ENCODE measurements around the gene KLK8. TPM values are rescaled to one million over a fixed set of nuclear protein-coding genes. Genes with fewer than 3 reads are reported as not detected.

Gene KLK8
- not detected for total RNA-seq

GRCh38 chr19:51001515-51001914 lies at the start of gene KLK8:
TSS of gene KLK8 (minus strand) at chr19:51001604. CDS start at chr19:51001167, 437 bp downstream.
- CTCF ChIA-PET, result no interaction called here
- H3K27ac Mint-ChIP-seq, result no peak within 1 kb of the TSS
- H3K4me3 Mint-ChIP-seq, result no peak within 1 kb of the TSS
- DNase-seq, result no peak
- H3K9me3 Mint-ChIP-seq, result no peaks in the 10 kb centered on the region
- intact Hi-C loops (cut with micrococcal nuclease), result no loop called here
- H3K27me3 Mint-ChIP-seq (ENCODE audit: low read depth), result peaks cover 41% of the 10 kb centered on the region
- no peaks in the 10 kb centered on the region for H3K4me1 Mint-ChIP-seq (ENCODE audit: low read depth)
- no peaks in the 10 kb centered on the region for H3K36me3 Mint-ChIP-seq (ENCODE audit: low read depth)

- CTCF ChIA-PET, result interaction anchor here (1.1 kb wide), 1 partner anchor 50 kb away, joined by 5 read pairs; no protein-coding TSS in a partner anchor
- no peaks in the 10 kb centered on the region for H3K9me3 Mint-ChIP-seq
- no peak overlapping the region for H3K27ac Mint-ChIP-seq
- H3K36me3 Mint-ChIP-seq (ENCODE audit: low read depth), result no peaks in the 10 kb centered on the region
- intact Hi-C loops (cut with micrococcal nuclease), result no loop called here
- no peaks in the 10 kb centered on the region for H3K4me1 Mint-ChIP-seq (ENCODE audit: low read depth)
- H3K27me3 Mint-ChIP-seq (ENCODE audit: low read depth), result peaks cover 10% of the 10 kb centered on the region
- no peak for DNase-seq
- H3K4me3 Mint-ChIP-seq, result no peak overlapping the region
These were observed 45.6 kb upstream of the KLK8 start for GRCh38 chr19:51047031-51047335.

GRCh38 chr19:51044327-51044726 lies 42.9 kb upstream of the KLK8 start:
- H3K4me1 Mint-ChIP-seq (ENCODE audit: low read depth), result no peaks in the 10 kb centered on the region
- H3K36me3 Mint-ChIP-seq (ENCODE audit: low read depth), result no peaks in the 10 kb centered on the region
- H3K9me3 Mint-ChIP-seq, result no peaks in the 10 kb centered on the region
- CTCF ChIA-PET, result interaction anchor here (0.6 to 1.2 kb wide), 2 partner anchors 23 to 282 kb away, joined by 3 read pairs; no protein-coding TSS in a partner anchor
- H3K27me3 Mint-ChIP-seq (ENCODE audit: low read depth), result peaks cover 6% of the 10 kb centered on the region
- H3K4me3 Mint-ChIP-seq, result no peak overlapping the region
- H3K27ac Mint-ChIP-seq, result no peak overlapping the region
- intact Hi-C loops (cut with micrococcal nuclease), result no loop called here
- DNase-seq, result no peak

GRCh38 chr19:51043497-51043896 lies 42.1 kb upstream of the KLK8 start:
- Mint-ChIP-seq H3K27ac (no peak overlapping the region), H3K27me3 (ENCODE audit: low read depth) (peaks cover 3% of the 10 kb centered on the region), H3K4me1 (ENCODE audit: low read depth) (no peaks in the 10 kb centered on the region), H3K4me3 (no peak overlapping the region), H3K36me3 (ENCODE audit: low read depth) (no peaks in the 10 kb centered on the region), H3K9me3 (no peaks in the 10 kb centered on the region)
- no peak for DNase-seq
- intact Hi-C loops (cut with micrococcal nuclease), result no loop called here
- CTCF ChIA-PET, result no interaction called here

- Mint-ChIP-seq H3K4me3 (no peak overlapping the region), H3K36me3 (ENCODE audit: low read depth) (no peaks in the 10 kb centered on the region), H3K9me3 (no peaks in the 10 kb centered on the region), H3K27me3 (ENCODE audit: low read depth) (peaks cover 4% of the 10 kb centered on the region), H3K27ac (no peak overlapping the region), H3K4me1 (ENCODE audit: low read depth) (no peaks in the 10 kb centered on the region)
- DNase-seq, result no peak
- intact Hi-C loops (cut with micrococcal nuclease), result no loop called here
- CTCF ChIA-PET, result no interaction called here
These were observed 38.7 kb upstream of the KLK8 start for GRCh38 chr19:51040151-51040550.

- intact Hi-C loops (cut with micrococcal nuclease), result no loop called here
- H3K36me3 Mint-ChIP-seq (ENCODE audit: low read depth), result no peaks in the 10 kb centered on the region
- no peaks in the 10 kb centered on the region for H3K9me3 Mint-ChIP-seq
- H3K4me3 Mint-ChIP-seq, result no peak overlapping the region
- DNase-seq, result no peak
- peaks cover 14% of the 10 kb centered on the region for H3K27me3 Mint-ChIP-seq (ENCODE audit: low read depth)
- H3K27ac Mint-ChIP-seq, result no peak overlapping the region
- CTCF ChIA-PET, result no interaction called here
- no peaks in the 10 kb centered on the region for H3K4me1 Mint-ChIP-seq (ENCODE audit: low read depth)
These were observed 35.1 kb upstream of the KLK8 start for GRCh38 chr19:51036519-51036918.

GRCh38 chr19:51034704-51035103 lies 33.3 kb upstream of the KLK8 start, which contains the start of gene KLK12:
TSS of gene KLK12 (minus strand) at chr19:51035002. CDS start at chr19:51034621, 381 bp downstream.
- Mint-ChIP-seq H3K9me3 (no peaks in the 10 kb centered on the region), H3K36me3 (ENCODE audit: low read depth) (no peaks in the 10 kb centered on the region), H3K4me1 (ENCODE audit: low read depth) (no peaks in the 10 kb centered on the region), H3K27me3 (ENCODE audit: low read depth) (peaks cover 17% of the 10 kb centered on the region), H3K27ac (no peak within 1 kb of the TSS), H3K4me3 (no peak within 1 kb of the TSS)
- CTCF ChIA-PET, result no interaction called here
- no peak for DNase-seq
- intact Hi-C loops (cut with micrococcal nuclease), result no loop called here

- no peaks in the 10 kb centered on the region for H3K36me3 Mint-ChIP-seq (ENCODE audit: low read depth)
- no peaks in the 10 kb centered on the region for H3K4me1 Mint-ChIP-seq (ENCODE audit: low read depth)
- DNase-seq, result no peak
- CTCF ChIA-PET, result no interaction called here
- H3K9me3 Mint-ChIP-seq, result no peaks in the 10 kb centered on the region
- H3K27me3 Mint-ChIP-seq (ENCODE audit: low read depth), result peaks cover 23% of the 10 kb centered on the region
- H3K4me3 Mint-ChIP-seq, result no peak overlapping the region
- H3K27ac Mint-ChIP-seq, result no peak overlapping the region
- intact Hi-C loops (cut with micrococcal nuclease), result no loop called here
These were observed 30.4 kb upstream of the KLK8 start for GRCh38 chr19:51031880-51032225.

GRCh38 chr19:51031220-51031879 lies 29.9 kb upstream of the KLK8 start:
- intact Hi-C loops (cut with micrococcal nuclease), result no loop called here

GRCh38 chr19:51030631-51031030 lies 29.2 kb upstream of the KLK8 start:
- no peaks in the 10 kb centered on the region for H3K36me3 Mint-ChIP-seq (ENCODE audit: low read depth)
- no peak overlapping the region for H3K27ac Mint-ChIP-seq
- H3K9me3 Mint-ChIP-seq, result no peaks in the 10 kb centered on the region
- CTCF ChIA-PET, result no interaction called here
- no peak for DNase-seq
- no peaks in the 10 kb centered on the region for H3K4me1 Mint-ChIP-seq (ENCODE audit: low read depth)
- peaks cover 24% of the 10 kb centered on the region for H3K27me3 Mint-ChIP-seq (ENCODE audit: low read depth)
- intact Hi-C loops (cut with micrococcal nuclease), result no loop called here
- H3K4me3 Mint-ChIP-seq, result no peak overlapping the region

More at GRCh38 chr19:51031220-51031879, 29.9 kb upstream of the KLK8 start:
- Mint-ChIP-seq H3K36me3 (ENCODE audit: low read depth) (no peaks in the 10 kb centered on the region), H3K4me3 (no peak overlapping the region), H3K27ac (no peak overlapping the region), H3K27me3 (ENCODE audit: low read depth) (peaks cover 24% of the 10 kb centered on the region), H3K9me3 (no peaks in the 10 kb centered on the region), H3K4me1 (ENCODE audit: low read depth) (no peaks in the 10 kb centered on the region)
- CTCF ChIA-PET, result no interaction called here
- DNase-seq, result no peak

- Mint-ChIP-seq H3K4me3 (no peak overlapping the region), H3K27ac (no peak overlapping the region), H3K9me3 (no peaks in the 10 kb centered on the region), H3K27me3 (ENCODE audit: low read depth) (peaks cover 28% of the 10 kb centered on the region), H3K4me1 (ENCODE audit: low read depth) (no peaks in the 10 kb centered on the region), H3K36me3 (ENCODE audit: low read depth) (no peaks in the 10 kb centered on the region)
- intact Hi-C loops (cut with micrococcal nuclease), result no loop called here
- CTCF ChIA-PET, result no interaction called here
- no peak for DNase-seq
These were observed 28.3 kb upstream of the KLK8 start for GRCh38 chr19:51029718-51030117.

GRCh38 chr19:51027873-51028272 lies 26.5 kb upstream of the KLK8 start:
- H3K4me1 Mint-ChIP-seq (ENCODE audit: low read depth), result no peaks in the 10 kb centered on the region
- intact Hi-C loops (cut with micrococcal nuclease), result no loop called here
- CTCF ChIA-PET, result interaction anchor here (1.9 kb wide), 1 partner anchor 11 kb away, joined by 5 read pairs; no protein-coding TSS in a partner anchor

GRCh38 chr19:51027126-51027806 lies 25.9 kb upstream of the KLK8 start:
- intact Hi-C loops (cut with micrococcal nuclease), result no loop called here
- H3K4me3 Mint-ChIP-seq, result no peak overlapping the region

More at GRCh38 chr19:51027873-51028272, 26.5 kb upstream of the KLK8 start:
- no peak for DNase-seq
- Mint-ChIP-seq H3K9me3 (no peaks in the 10 kb centered on the region), H3K4me3 (no peak overlapping the region), H3K27me3 (ENCODE audit: low read depth) (peaks cover 34% of the 10 kb centered on the region), H3K27ac (no peak overlapping the region), H3K36me3 (ENCODE audit: low read depth) (no peaks in the 10 kb centered on the region)

More at GRCh38 chr19:51027126-51027806, 25.9 kb upstream of the KLK8 start:
- Mint-ChIP-seq H3K36me3 (ENCODE audit: low read depth) (no peaks in the 10 kb centered on the region), H3K27me3 (ENCODE audit: low read depth) (peaks cover 38% of the 10 kb centered on the region), H3K9me3 (no peaks in the 10 kb centered on the region), H3K4me1 (ENCODE audit: low read depth) (no peaks in the 10 kb centered on the region), H3K27ac (no peak overlapping the region)
- CTCF ChIA-PET, result interaction anchor here (1.9 kb wide), 1 partner anchor 11 kb away, joined by 5 read pairs; no protein-coding TSS in a partner anchor
- no peak for DNase-seq
